Vagina (tissue), 2 donors: Measurements from ENCODE around the gene DUSP22. TPM values are rescaled to one million over a fixed set of nuclear protein-coding genes. Genes with fewer than 3 reads are reported as not detected.

Experiments used
- DNase-seq, 2 donors: peaks; one replicate each; pipeline ENCODE4 v3.0.0-alpha.2; 2017; ENCODE audit errors: extremely low spot score in 2 of 2
- H3K27ac ChIP-seq: fragments of 200-600 bp; sonication (generic); one replicate; pipeline ENCODE4 v1.5.1; 2019
- H3K27me3 ChIP-seq: fragments of 200-600 bp; sonication (generic); one replicate; pipeline ENCODE4 v1.5.1; 2019
- H3K36me3 ChIP-seq, 2 donors: fragments of 200-600 bp; sonication (generic); one replicate each; pipeline ENCODE4 v1.5.1; 2017 to 2019
- H3K4me1 ChIP-seq: fragments of 200-600 bp; sonication (generic); one replicate; pipeline ENCODE4 v1.5.1; 2019
- H3K4me3 ChIP-seq, 2 donors: fragments of 200-600 bp; sonication (generic); 1 replicate in 1 of 2; 2 replicates in 1 of 2; pipeline ENCODE4 v1.5.1; 2016 to 2019
- H3K9me3 ChIP-seq: fragments of 200-600 bp; sonication (generic); one replicate; pipeline ENCODE4 v1.5.1; 2019
- POLR2A ChIP-seq, 2 donors: fragments of 450-650 bp; IDR thresholded peaks; one replicate each; pipeline ENCODE4 v1.6.1; 2017; ENCODE audit warnings: antibody characterized with exemption in 2 of 2, mild to moderate bottlenecking in 2 of 2, moderate library complexity in 2 of 2
- POLR2AphosphoS5 ChIP-seq, 2 donors: sonication (generic); formaldehyde crosslinking; IDR thresholded peaks; one replicate each; pipeline ENCODE4 v1.9.0; 2017; ENCODE audit warnings: antibody characterized with exemption in 2 of 2, mild to moderate bottlenecking in 2 of 2, low read depth in 1 of 2; ENCODE audit not compliant: insufficient read depth in 1 of 2
- intact Hi-C: fragments of 100-400 bp; cut with DNase I; formaldehyde crosslinking; loops from one replicate; pipeline ENCODE4 v1.15.1; 2023
- total RNA-seq: library from RNA; depleted of rRNA; stranded (reverse); fragments of >200 nt; gene quantifications from one replicate; pipeline ENCODE4 v1.2.3, GENCODE V29; 2016
- TF ChIP-seq, protein P1 (sequence below), 3 experiments: fragments of 450-650 bp in 2 of 3; fragments of 200-600 bp in 1 of 3; sonication (generic) in 1 of 3; IDR thresholded peaks; one replicate each; pipeline ENCODE4 v1.5.1; 2017 to 2019; ENCODE audit warnings: antibody characterized with exemption in 3 of 3, mild to moderate bottlenecking in 2 of 3, moderate library complexity in 2 of 3

Gene DUSP22
- total RNA-seq, 1 donor from 2014 or later: 57.5 TPM

DNA sequence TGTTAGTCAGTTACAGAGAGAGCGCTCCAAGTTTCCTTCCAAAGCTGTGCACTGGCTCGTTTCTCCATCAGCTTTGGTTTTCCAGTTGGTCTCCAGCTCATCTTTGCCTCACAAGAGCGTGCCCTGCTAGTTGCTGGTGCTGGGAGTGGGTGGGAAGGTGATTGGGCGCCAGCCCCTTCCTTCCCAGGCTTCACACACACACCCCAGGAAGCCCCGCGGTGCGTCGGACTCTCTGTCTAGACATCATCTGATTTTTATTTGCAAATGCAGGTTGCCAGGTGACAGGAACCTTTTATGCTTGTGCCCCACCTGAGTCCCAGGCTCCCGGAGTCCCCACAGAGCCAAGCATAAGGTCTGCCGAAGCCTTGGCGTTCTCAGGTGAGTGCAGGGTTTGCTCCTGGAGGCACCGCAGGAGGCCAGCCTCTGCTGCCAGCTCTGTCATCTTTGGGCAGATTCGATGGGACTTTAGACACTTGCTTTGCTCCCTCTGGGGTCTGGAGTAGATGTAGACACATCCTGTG is 106.3 kb downstream of the DUSP22 start:
- TF ChIP-seq, protein P1, sequence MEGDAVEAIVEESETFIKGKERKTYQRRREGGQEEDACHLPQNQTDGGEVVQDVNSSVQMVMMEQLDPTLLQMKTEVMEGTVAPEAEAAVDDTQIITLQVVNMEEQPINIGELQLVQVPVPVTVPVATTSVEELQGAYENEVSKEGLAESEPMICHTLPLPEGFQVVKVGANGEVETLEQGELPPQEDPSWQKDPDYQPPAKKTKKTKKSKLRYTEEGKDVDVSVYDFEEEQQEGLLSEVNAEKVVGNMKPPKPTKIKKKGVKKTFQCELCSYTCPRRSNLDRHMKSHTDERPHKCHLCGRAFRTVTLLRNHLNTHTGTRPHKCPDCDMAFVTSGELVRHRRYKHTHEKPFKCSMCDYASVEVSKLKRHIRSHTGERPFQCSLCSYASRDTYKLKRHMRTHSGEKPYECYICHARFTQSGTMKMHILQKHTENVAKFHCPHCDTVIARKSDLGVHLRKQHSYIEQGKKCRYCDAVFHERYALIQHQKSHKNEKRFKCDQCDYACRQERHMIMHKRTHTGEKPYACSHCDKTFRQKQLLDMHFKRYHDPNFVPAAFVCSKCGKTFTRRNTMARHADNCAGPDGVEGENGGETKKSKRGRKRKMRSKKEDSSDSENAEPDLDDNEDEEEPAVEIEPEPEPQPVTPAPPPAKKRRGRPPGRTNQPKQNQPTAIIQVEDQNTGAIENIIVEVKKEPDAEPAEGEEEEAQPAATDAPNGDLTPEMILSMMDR (IDR thresholded peaks at IDR 0.05): no peak
- TF ChIP-seq POLR2A (IDR thresholded peaks at IDR 0.05) (no peak), POLR2AphosphoS5 (IDR thresholded peaks at IDR 0.05; ENCODE audit: insufficient read depth in 1 of 2, low read depth in 1 of 2) (no peak)
- Histone ChIP-seq H3K27me3 (no peaks in the 10 kb centered on the region), H3K4me1 (peaks cover 8% of the 10 kb centered on the region), H3K27ac (no peak overlapping the region), H3K36me3 (no peaks in the 10 kb centered on the region), H3K9me3 (no peaks in the 10 kb centered on the region), H3K4me3 (no peak overlapping the region)
- DNase-seq: peak in 1 of 2 donors; percentile 19
- intact Hi-C loops: no loop called here

DNA sequence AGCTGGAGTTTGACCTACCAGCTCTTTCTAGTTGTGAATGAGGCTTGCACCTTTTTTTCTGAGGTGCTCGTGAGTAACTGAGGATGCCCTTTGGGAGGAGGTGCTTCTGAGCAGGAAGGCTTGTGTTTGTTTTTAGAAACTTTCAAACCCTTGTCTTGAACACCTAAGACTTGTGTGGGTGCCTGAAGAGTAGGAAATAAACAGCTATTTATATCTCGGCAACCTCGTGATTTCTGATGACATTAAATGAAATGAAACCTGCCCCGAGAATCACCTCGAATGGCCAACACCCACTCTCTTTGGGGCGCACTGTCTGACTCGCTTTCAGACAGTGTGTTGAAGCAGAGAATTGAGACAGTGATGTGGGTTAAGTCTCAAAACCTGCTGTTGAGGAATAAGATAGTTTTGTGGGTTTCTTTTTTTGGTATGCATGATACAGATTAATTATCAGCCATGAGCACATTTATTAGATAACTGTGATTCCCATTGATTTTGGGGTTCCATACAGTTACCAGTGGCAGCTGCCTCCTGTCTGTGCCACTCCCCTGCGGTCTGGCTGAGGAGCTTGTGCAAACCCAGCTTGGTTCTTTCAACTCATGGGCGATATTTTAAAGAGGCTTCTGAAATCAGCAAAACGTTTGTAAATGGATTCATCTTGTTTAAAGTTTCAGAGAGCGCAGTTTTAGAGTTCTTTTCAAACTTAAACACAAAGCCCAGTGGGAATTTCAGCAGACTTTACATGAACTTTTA is 107.7 kb downstream of the DUSP22 start:
- H3K4me1 ChIP-seq: no peaks in the 10 kb centered on the region
- H3K27me3 ChIP-seq: no peaks in the 10 kb centered on the region
- H3K27ac ChIP-seq: no peak overlapping the region
- no peaks in the 10 kb centered on the region for H3K9me3 ChIP-seq
- intact Hi-C loops: no loop called here
- no peak overlapping the region for H3K4me3 ChIP-seq
- peak in 1 of 2 donors; percentile 14 for DNase-seq
- TF ChIP-seq POLR2A (IDR thresholded peaks at IDR 0.05): no peak
- TF ChIP-seq POLR2AphosphoS5 (IDR thresholded peaks at IDR 0.05; ENCODE audit: insufficient read depth in 1 of 2, low read depth in 1 of 2): no peak
- TF ChIP-seq, protein P1 (IDR thresholded peaks at IDR 0.05): no peak
- H3K36me3 ChIP-seq: no peaks in the 10 kb centered on the region

DNA sequence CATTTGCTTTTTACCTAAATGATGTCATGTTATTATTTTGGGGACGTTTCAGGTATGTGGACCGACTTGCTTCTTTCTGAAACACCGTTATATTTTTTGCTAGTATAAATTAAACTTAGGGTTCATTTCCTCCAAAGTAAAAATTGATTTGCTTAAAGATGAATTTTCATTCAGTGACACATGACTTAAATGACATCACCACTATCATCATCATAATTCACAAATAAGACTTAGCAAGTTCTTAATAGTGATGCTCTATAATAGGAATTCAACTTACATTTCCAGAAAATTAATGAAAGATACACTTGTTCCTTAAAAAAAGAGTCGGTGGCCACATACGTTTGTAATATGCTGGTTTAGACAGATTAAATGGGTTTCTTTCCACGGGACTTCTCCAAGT is 108.5 kb downstream of the DUSP22 start:
- Histone ChIP-seq H3K27ac (no peak overlapping the region), H3K4me3 (no peak overlapping the region), H3K36me3 (no peaks in the 10 kb centered on the region), H3K4me1 (no peaks in the 10 kb centered on the region), H3K27me3 (no peaks in the 10 kb centered on the region), H3K9me3 (no peaks in the 10 kb centered on the region)
- no peak for TF ChIP-seq POLR2A (IDR thresholded peaks at IDR 0.05)
- TF ChIP-seq POLR2AphosphoS5 (IDR thresholded peaks at IDR 0.05; ENCODE audit: insufficient read depth in 1 of 2, low read depth in 1 of 2): no peak
- TF ChIP-seq, protein P1 (IDR thresholded peaks at IDR 0.05): no peak
- intact Hi-C loops: no loop called here
- DNase-seq: no peak

Other genes with a start within 250 kb of the DUSP22 start
- 2.9 TPM for gene IRF4, start 99.3 kb downstream of the DUSP22 start, total RNA-seq